ENCODE data around the gene A4GALT.
A peak's percentile ranks its signal among the peaks of the same experiment; 100 is the strongest.

Gene A4GALT

DNA sequence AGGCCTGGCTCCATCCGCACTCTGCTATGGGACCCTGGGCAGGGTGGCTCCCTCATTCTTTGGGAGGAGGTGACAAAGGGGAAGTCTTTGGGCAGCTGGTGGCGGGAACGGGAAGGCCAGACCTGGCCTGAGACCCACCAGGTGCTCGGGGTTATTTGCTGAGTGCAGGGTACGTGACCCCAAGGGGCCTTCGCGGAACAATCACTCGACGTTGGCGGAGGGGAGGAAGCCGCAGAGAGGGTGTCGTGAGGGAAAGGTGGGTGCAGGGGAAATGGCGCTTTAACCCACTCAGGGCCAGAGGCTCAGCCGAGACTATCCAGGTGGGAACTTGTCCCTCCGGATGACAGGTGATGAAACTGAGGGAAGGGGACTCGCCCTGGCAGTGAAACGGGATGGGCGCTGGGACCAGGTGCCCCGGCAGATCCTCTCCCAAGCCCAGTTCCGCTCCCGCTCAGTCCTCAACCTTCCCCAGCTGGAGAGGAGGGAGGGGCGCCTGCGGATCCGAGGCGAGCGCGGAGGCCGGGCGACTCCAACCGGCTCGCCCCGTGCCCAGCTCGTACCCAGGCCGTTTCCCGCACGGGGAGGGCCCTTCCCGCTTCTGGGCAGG lies 911 bp downstream of the A4GALT start (continued):
- no peak for TF ChIP-seq OSR1 (CRISPR knock-in tag; IDR thresholded peaks at IDR 0.05)
- no peak for TF ChIP-seq ARNTL (CRISPR knock-in tag; IDR thresholded peaks at IDR 0.05; ENCODE audit: borderline replicate concordance, low read depth)
- TF ChIP-seq PATZ1 (CRISPR knock-in tag; IDR thresholded peaks at IDR 0.05; ENCODE audit: borderline replicate concordance): no peak
- TF ChIP-seq ZC3H10 (CRISPR knock-in tag; IDR thresholded peaks at IDR 0.05): no peak
- TF ChIP-seq TSHZ2 (CRISPR knock-in tag; IDR thresholded peaks at IDR 0.05): no peak
- no peak for TF ChIP-seq SNAI2 (CRISPR knock-in tag; IDR thresholded peaks at IDR 0.05)
- no peak for TF ChIP-seq ZFP3 (CRISPR knock-in tag; IDR thresholded peaks at IDR 0.05)
- no peak for TF ChIP-seq ZFP30 (CRISPR knock-in tag; IDR thresholded peaks at IDR 0.05)
- TF ChIP-seq CSDC2 (CRISPR knock-in tag; IDR thresholded peaks at IDR 0.05): no peak

GRCh38 chr22:42719133-42719532 lies 1.5 kb downstream of the A4GALT start:
- TF ChIP-seq ZNF70 (CRISPR knock-in tag; IDR thresholded peaks at IDR 0.05): no peak
- TF ChIP-seq ESRRG (CRISPR knock-in tag; IDR thresholded peaks at IDR 0.05): no peak
- TF ChIP-seq TOX (CRISPR knock-in tag; IDR thresholded peaks at IDR 0.05; ENCODE audit: borderline replicate concordance): no peak
- TF ChIP-seq TCF4 (CRISPR knock-in tag; IDR thresholded peaks at IDR 0.05; ENCODE audit: borderline replicate concordance): no peak
- no peak for TF ChIP-seq CSRNP3 (CRISPR knock-in tag; IDR thresholded peaks at IDR 0.05)
- TF ChIP-seq RARB (CRISPR knock-in tag; IDR thresholded peaks at IDR 0.05): no peak
- TF ChIP-seq ZFP3 (CRISPR knock-in tag; IDR thresholded peaks at IDR 0.05): no peak
- no peak for TF ChIP-seq ARNTL (CRISPR knock-in tag; IDR thresholded peaks at IDR 0.05; ENCODE audit: borderline replicate concordance, low read depth)
- TF ChIP-seq SNAI2 (CRISPR knock-in tag; IDR thresholded peaks at IDR 0.05): no peak
- no peak for TF ChIP-seq ZFP30 (CRISPR knock-in tag; IDR thresholded peaks at IDR 0.05)
- TF ChIP-seq GLIS3 (CRISPR knock-in tag; IDR thresholded peaks at IDR 0.05): no peak
- TF ChIP-seq ZNF565 (CRISPR knock-in tag; conservative IDR thresholded peaks at IDR 0.05; ENCODE audit: low read depth): no peak
- no peak for TF ChIP-seq CSDC2 (CRISPR knock-in tag; IDR thresholded peaks at IDR 0.05)
- peak; percentile 26; the same call in 1 of the 3 replicates for ATAC-seq

DNA sequence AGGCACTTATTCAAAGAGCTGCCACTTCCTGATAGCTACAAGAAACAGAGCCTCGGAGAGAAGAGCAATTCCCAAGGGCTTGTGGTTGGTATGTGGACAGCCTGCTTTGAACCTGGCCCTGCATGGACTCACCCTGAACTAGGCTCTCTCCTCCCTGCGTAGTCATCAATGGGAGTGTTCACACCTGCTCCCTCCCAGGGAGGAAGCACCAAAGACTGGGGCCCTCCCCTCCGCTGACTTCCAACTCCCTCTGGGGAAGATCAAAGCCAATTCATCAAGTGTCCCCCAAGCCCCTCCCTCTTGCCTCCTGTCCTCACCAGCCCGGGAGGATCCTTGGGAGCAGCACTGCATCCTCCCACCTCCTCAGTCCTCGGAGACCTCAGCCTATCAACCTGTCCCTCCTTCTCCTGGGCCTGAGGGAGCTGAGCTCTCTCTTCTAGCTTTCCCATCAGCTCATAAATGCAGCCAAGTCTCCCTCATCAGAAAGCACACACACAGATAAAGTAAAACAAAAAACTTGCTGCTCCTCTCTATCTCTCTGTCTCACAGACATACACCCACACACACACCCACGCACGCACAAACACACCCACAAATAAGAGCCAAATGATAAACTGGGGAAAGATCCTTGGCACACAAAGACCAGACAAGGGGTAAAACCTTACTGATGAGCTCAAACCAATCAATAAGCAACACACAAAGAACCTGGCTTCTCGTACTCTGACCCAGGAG lies 3.3 kb downstream of the A4GALT start:
- ATAC-seq: no peak
- TF ChIP-seq GLIS3 (CRISPR knock-in tag; IDR thresholded peaks at IDR 0.05) (no peak), CSDC2 (CRISPR knock-in tag; IDR thresholded peaks at IDR 0.05) (no peak), RARB (CRISPR knock-in tag; IDR thresholded peaks at IDR 0.05) (no peak), ARNTL (CRISPR knock-in tag; IDR thresholded peaks at IDR 0.05; ENCODE audit: borderline replicate concordance, low read depth) (no peak)

DNA sequence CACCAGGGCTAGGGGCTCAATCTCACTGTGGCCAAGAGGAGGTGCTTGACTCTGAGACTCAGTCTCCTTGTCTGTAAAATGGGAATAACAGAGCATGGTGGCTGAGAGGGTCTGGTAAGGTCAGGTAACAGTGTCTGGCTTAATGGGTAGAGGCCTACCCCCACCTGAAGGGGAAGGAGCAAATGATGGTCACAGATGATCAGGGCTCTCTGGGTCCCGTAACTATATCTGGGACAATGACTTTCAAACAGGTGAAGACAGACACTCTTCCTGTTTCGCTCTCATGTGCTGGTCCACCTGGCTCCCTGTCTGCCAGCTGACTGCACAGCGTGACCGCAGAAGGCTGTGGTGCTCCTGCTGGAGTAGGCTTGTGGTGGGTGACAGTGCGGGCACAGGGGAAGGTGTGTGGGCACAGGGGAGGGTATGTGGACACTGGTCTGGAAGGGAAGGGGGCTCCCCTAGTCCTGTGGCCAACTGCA lies 4.0 kb downstream of the A4GALT start:
- no peak for ATAC-seq
- TF ChIP-seq ZNF565 (CRISPR knock-in tag; conservative IDR thresholded peaks at IDR 0.05; ENCODE audit: low read depth) (no peak), TSHZ2 (CRISPR knock-in tag; IDR thresholded peaks at IDR 0.05) (no peak), ZNF8 (CRISPR knock-in tag; IDR thresholded peaks at IDR 0.05) (no peak), ZNF70 (CRISPR knock-in tag; IDR thresholded peaks at IDR 0.05) (no peak), GLIS3 (CRISPR knock-in tag; IDR thresholded peaks at IDR 0.05) (no peak), ISL1 (CRISPR knock-in tag; IDR thresholded peaks at IDR 0.05) (no peak)
- TF ChIP-seq, protein P1, sequence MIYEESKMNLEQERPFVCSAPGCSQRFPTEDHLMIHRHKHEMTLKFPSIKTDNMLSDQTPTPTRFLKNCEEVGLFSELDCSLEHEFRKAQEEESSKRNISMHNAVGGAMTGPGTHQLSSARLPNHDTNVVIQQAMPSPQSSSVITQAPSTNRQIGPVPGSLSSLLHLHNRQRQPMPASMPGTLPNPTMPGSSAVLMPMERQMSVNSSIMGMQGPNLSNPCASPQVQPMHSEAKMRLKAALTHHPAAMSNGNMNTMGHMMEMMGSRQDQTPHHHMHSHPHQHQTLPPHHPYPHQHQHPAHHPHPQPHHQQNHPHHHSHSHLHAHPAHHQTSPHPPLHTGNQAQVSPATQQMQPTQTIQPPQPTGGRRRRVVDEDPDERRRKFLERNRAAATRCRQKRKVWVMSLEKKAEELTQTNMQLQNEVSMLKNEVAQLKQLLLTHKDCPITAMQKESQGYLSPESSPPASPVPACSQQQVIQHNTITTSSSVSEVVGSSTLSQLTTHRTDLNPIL (CRISPR knock-in tag; IDR thresholded peaks at IDR 0.05; ENCODE audit: low read depth): no peak
- TF ChIP-seq, protein P2, sequence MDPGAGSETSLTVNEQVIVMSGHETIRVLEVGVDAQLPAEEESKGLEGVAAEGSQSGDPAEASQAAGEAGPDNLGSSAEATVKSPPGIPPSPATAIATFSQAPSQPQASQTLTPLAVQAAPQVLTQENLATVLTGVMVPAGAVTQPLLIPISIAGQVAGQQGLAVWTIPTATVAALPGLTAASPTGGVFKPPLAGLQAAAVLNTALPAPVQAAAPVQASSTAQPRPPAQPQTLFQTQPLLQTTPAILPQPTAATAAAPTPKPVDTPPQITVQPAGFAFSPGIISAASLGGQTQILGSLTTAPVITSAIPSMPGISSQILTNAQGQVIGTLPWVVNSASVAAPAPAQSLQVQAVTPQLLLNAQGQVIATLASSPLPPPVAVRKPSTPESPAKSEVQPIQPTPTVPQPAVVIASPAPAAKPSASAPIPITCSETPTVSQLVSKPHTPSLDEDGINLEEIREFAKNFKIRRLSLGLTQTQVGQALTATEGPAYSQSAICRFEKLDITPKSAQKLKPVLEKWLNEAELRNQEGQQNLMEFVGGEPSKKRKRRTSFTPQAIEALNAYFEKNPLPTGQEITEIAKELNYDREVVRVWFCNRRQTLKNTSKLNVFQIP (CRISPR knock-in tag; IDR thresholded peaks at IDR 0.05; ENCODE audit: borderline replicate concordance, low read depth): no peak

All from SK-N-SH treated with all-trans-retinoic acid at 6 μM for 48 hours (cell line).